K562 (cell line): ENCODE results near the gene APBA2. TPM values are rescaled to one million over a fixed set of nuclear protein-coding genes. Genes with fewer than 3 reads are reported as not detected.

Source experiments
- ATAC-seq: fragments of 200-7000 bp; cut with Tn5 transposase; 3 replicates; pipeline ENCODE4 v1.9.1; 2020; ENCODE audit warnings: moderate library complexity
- BruUV-seq: library from RNA; stranded (reverse); fragments of 400-500 nt; replicated peaks from 2 replicates; lab custom pipeline; 2021; lab: Mats Ljungman, UMichigan
- CTCF ChIA-PET: fragments of 300-600 bp; formaldehyde crosslinking; extraction: SDS; loops from one replicate; lab custom pipeline; 2021; ENCODE audit warnings: low intra/inter-chr PET ratio; lab: Yijun Ruan, JAX
- POLR2A ChIA-PET: fragments of 300-600, 350-650 bp; sonication (Branson Sonifier 250); formaldehyde crosslinking; extraction: SDS; loops from one replicate; lab custom pipeline; 2021; ENCODE audit warnings: antibody characterized with exemption, inconsistent platforms; lab: Yijun Ruan, JAX
- DNase-seq, 4 experiments: peaks; one replicate each; pipeline versions ENCODE4 v3.0.0 to v3.0.0-alpha.2; 2011 to 2018; ENCODE audit warnings: low spot score in 3 of 4, mixed read lengths in 3 of 4; ENCODE audit errors: extremely low read depth in 1 of 4
- FAIRE-seq: peaks from 2 replicates; lab custom pipeline; 2011; peaks lifted over from hg19 to GRCh38; lab: Jason Lieb, UNC
- H2AFZ ChIP-seq: 2 replicates; pipeline ENCODE4 v1.6.0; 2011; ENCODE audit warnings: low read depth, low read length, control low read depth, inconsistent platforms
- H3K27ac ChIP-seq: fragments of 200-600 bp; 3 replicates; pipeline ENCODE4 v1.8.0; 2011; ENCODE audit warnings: low read depth, mild to moderate bottlenecking, control low read depth, inconsistent platforms, low read length, moderate library complexity, mixed read lengths; ENCODE audit errors: extremely low read depth
- H3K27me3 ChIP-seq, 2 experiments: fragments of 300-600 bp in 1 of 2; 2 replicates in 1 of 2; 3 replicates in 1 of 2; pipeline versions ENCODE4 v1.6.0 to v1.8.0; 2011; ENCODE audit warnings: inconsistent platforms in 2 of 2, low read length in 2 of 2, mild to moderate bottlenecking in 1 of 2, mixed read lengths in 1 of 2, moderate library complexity in 1 of 2; ENCODE audit not compliant: control insufficient read depth in 2 of 2, insufficient read depth in 2 of 2
- H3K36me3 ChIP-seq: fragments of 300-600 bp; 3 replicates; pipeline ENCODE4 v1.8.0; 2011; ENCODE audit warnings: mild to moderate bottlenecking, low read length, inconsistent platforms; ENCODE audit not compliant: control insufficient read depth, insufficient read depth
- H3K4me1 ChIP-seq, 2 experiments: fragments of 200-600 bp in 1 of 2; replicated peaks in 1 of 2; 2 replicates in 1 of 2; 3 replicates in 1 of 2; pipeline versions ENCODE4 v1.5.1 to v1.8.0; 2011; ENCODE audit warnings: inconsistent platforms in 2 of 2, low read length in 2 of 2, mild to moderate bottlenecking in 1 of 2, mixed read lengths in 1 of 2, moderate library complexity in 1 of 2; ENCODE audit not compliant: control insufficient read depth in 2 of 2, insufficient read depth in 2 of 2
- H3K4me2 ChIP-seq: 2 replicates; pipeline ENCODE4 v1.6.1; 2011; ENCODE audit warnings: low read length, control low read depth, inconsistent platforms, mixed read lengths; ENCODE audit not compliant: insufficient read depth
- H3K4me3 ChIP-seq: fragments of 200-600 bp; sonication (generic), shearing (Covaris generic); 2 replicates; pipeline ENCODE4 v1.5.1; 2016; ENCODE audit warnings: control low read depth, inconsistent platforms
- H3K79me2 ChIP-seq: fragments of 200-600 bp; 3 replicates; pipeline ENCODE4 v1.8.0; 2011; ENCODE audit warnings: low read length, inconsistent platforms; ENCODE audit not compliant: control insufficient read depth, insufficient read depth
- H3K9ac ChIP-seq, 2 experiments: 2 replicates each; pipeline versions ENCODE4 v1.6.0 to v1.6.1; 2011; ENCODE audit warnings: low read depth in 2 of 2, low read length in 2 of 2, control low read depth in 1 of 2, inconsistent platforms in 1 of 2, mild to moderate bottlenecking in 1 of 2, mixed read lengths in 1 of 2; ENCODE audit not compliant: insufficient read depth in 1 of 2
- H3K9me1 ChIP-seq: one replicate; pipeline ENCODE4 v1.6.0; 2011; ENCODE audit warnings: inconsistent platforms, mild to moderate bottlenecking, low read length, moderate library complexity; ENCODE audit not compliant: control insufficient read depth, insufficient read depth
- H3K9me3 ChIP-seq: replicated peaks from 2 replicates; pipeline ENCODE4 v1.5.1; 2011; ENCODE audit warnings: low read depth, low read length, inconsistent platforms; ENCODE audit not compliant: control insufficient read depth, insufficient read depth
- H4K20me1 ChIP-seq: replicated peaks from 2 replicates; pipeline ENCODE4 v1.6.1; 2011; ENCODE audit warnings: low read length, inconsistent platforms, mixed read lengths; ENCODE audit not compliant: control insufficient read depth, insufficient read depth
- CBFB ChIP-seq: sonication (generic); formaldehyde crosslinking; IDR thresholded peaks from 2 replicates; pipeline ENCODE4 v1.4.0; 2020; ENCODE audit warnings: mild to moderate bottlenecking, missing genetic modification reagents
- MEF2D ChIP-seq: conservative IDR thresholded peaks from 2 replicates; pipeline ENCODE4 v1.6.1; 2016; ENCODE audit warnings: low read depth, missing genetic modification characterization, missing compliant biosample characterization
- MEIS2 ChIP-seq: fragments of 450-650 bp; IDR thresholded peaks from 2 replicates; pipeline ENCODE4 v1.6.1; 2014; ENCODE audit warnings: mild to moderate bottlenecking; ENCODE audit not compliant: partially characterized antibody
- STAT6 ChIP-seq: sonication (generic); formaldehyde crosslinking; IDR thresholded peaks from 2 replicates; pipeline ENCODE4 v1.8.1; 2023; ENCODE audit warnings: mild to moderate bottlenecking, missing genetic modification reagents
- TRIM25 ChIP-seq: fragments of 450-650 bp; IDR thresholded peaks from 2 replicates; pipeline ENCODE4 v1.7.0; 2016; ENCODE audit warnings: borderline replicate concordance
- TRIM28 ChIP-seq: fragments of 450-650 bp; IDR thresholded peaks from 2 replicates; pipeline ENCODE4 v1.6.1; 2017
- ZBED1 ChIP-seq: IDR thresholded peaks from 2 replicates; pipeline ENCODE4 v1.6.1; 2014
- ZNF589 ChIP-seq: fragments of 200-800 bp; sonication (Bioruptor generic); IDR thresholded peaks from 2 replicates; pipeline ENCODE4 v1.6.1; 2016; ENCODE audit warnings: low read depth, missing genetic modification characterization, missing compliant biosample characterization
- ZNF699 ChIP-seq: fragments of 250-450 bp; sonication (Bioruptor Pico); IDR thresholded peaks from 2 replicates; pipeline ENCODE4 v1.8.0; 2021; ENCODE audit warnings: mild to moderate bottlenecking, moderate library complexity; ENCODE audit not compliant: insufficient replicate concordance
- WGBS: fragments of 100-300 bp; shearing (Covaris generic); methylation state at CpG from one replicate; pipeline ENCODE4 v1.1.6; 2016; ENCODE audit warnings: low coverage, mixed read lengths; ENCODE audit not compliant: insufficient coverage; ENCODE audit errors: missing lambda C conversion rate; 5-methylcytosine and 5-hydroxymethylcytosine counted together
- in situ Hi-C: fragments of 300-500 bp; cut with MboI; formaldehyde crosslinking; loops from 4 replicates; pipeline ENCODE4 v1.15.0; 2018; ENCODE audit warnings: inconsistent platforms, mixed read lengths
- intact Hi-C: fragments of 100-400 bp; cut with micrococcal nuclease; formaldehyde crosslinking; loops from 2 replicates; pipeline ENCODE4 v1.14.2; 2022
- polyA plus RNA-seq, 8 experiments: library from polyadenylated mRNA; depleted of rRNA in 4 of 8; stranded (reverse) in 5 of 8; unstranded in 3 of 8; fragments of >200 nt; fragmentation: Nextera tagmentation in 2 of 8; fragmentation: Illumina TruSeq in 1 of 8; extraction: Ambion mirVana in 2 of 8; extraction: Trizol in 1 of 8; gene quantifications; 2 replicates each; pipeline versions ENCODE4 v1.2.1 to v1.2.3, GENCODE V29; 2011 to 2014; ENCODE audit warnings: inconsistent platforms in 1 of 8, missing spikeins in 1 of 8
- total RNA-seq, 7 experiments: library from RNA; depleted of rRNA in 6 of 7; stranded (reverse); fragments of >200 nt in 6 of 7; fragmentation: Illumina TruSeq in 2 of 7; extraction: Trizol in 2 of 7; gene quantifications; 2 replicates each; pipeline versions ENCODE4 v1.2.1 to v1.2.3, GENCODE V29; 2011 to 2021; ENCODE audit warnings: low replicate concordance in 1 of 7

Gene APBA2
- total and polyA plus RNA-seq, 9 of the 15 experiments (the other 6 are each of a cell fraction or from before 2014, with no cell fraction given): 0.24 to 40.9 (median 25.2) TPM

- Histone ChIP-seq H3K36me3 (no peaks in the 10 kb centered on the region), H3K79me2 (0 out of 3 replicates have a peak, but pooled peaks cover 4% of the 10 kb centered on the region), H4K20me1 (peaks cover 12% of the 10 kb centered on the region; the same call in 1 of the 2 replicates), H3K9me3 (no peaks in the 10 kb centered on the region), H3K9ac (no peak overlapping the region), H3K27ac (no peak overlapping the region), H3K4me3 (no peak overlapping the region), H3K4me2 (no peak overlapping the region), H3K4me1 (peaks cover 4 to 20% of the 10 kb centered on the region in 2 experiments; a peak in 3 of 5 replicates), H3K27me3 (no peaks in the 10 kb centered on the region), H2AFZ (no peak overlapping the region), H3K9me1 (no peaks in the 10 kb centered on the region)
- CTCF ChIA-PET: no interaction called here
- ATAC-seq: no peak
- POLR2A ChIA-PET: interaction anchor here (1.2 kb wide), 1 partner anchor 8 kb away, joined by 3 read pairs; no protein-coding TSS in a partner anchor
- BruUV-seq: no TSS peak
- no peak for FAIRE-seq
- DNase-seq: no peak
- intact Hi-C loops: no loop called here
- in situ Hi-C loops: no loop called here
- TF ChIP-seq MEF2D (tag) (no peak), ZNF699 (CRISPR knock-in tag) (no peak), MEIS2 (peak; percentile 5)
Measured at GRCh38 chr15:28981351-28981720, 95.6 kb downstream of the APBA2 start.

GRCh38 chr15:28981921-28982320 lies 96.1 kb downstream of the APBA2 start:
- H3K9me1 ChIP-seq: no peaks in the 10 kb centered on the region
- no peak for FAIRE-seq
- no peaks in the 10 kb centered on the region for H3K36me3 ChIP-seq
- ATAC-seq: no peak
- TF ChIP-seq TRIM28 (no peak), STAT6 (CRISPR knock-in tag) (no peak), TRIM25 (no peak), ZBED1 (no peak), CBFB (CRISPR knock-in tag) (no peak), ZNF589 (CRISPR knock-in tag) (no peak)
- ChIA-PET CTCF (no interaction called here), POLR2A (no interaction called here)
- no peaks in the 10 kb centered on the region for H3K27me3 ChIP-seq
- no peak overlapping the region for H3K9ac ChIP-seq
- peaks cover 4 to 20% of the 10 kb centered on the region in 2 experiments; a peak in 3 of 5 replicates for H3K4me1 ChIP-seq
- no peak overlapping the region for H3K27ac ChIP-seq
- H3K4me2 ChIP-seq: no peak overlapping the region
- BruUV-seq: no TSS peak
- 88% methylated on average over 4 of the region's 4 CpGs for WGBS
- peaks cover 12% of the 10 kb centered on the region; the same call in 1 of the 2 replicates for H4K20me1 ChIP-seq
- H3K79me2 ChIP-seq: 0 out of 3 replicates have a peak, but pooled peaks cover 4% of the 10 kb centered on the region
- H3K4me3 ChIP-seq: no peak overlapping the region
- no peak overlapping the region for H2AFZ ChIP-seq
- no peak for DNase-seq
- in situ Hi-C loops (no loop called here), intact Hi-C loops (no loop called here)
- H3K9me3 ChIP-seq: no peaks in the 10 kb centered on the region
